Osteoblast (primary cell): ENCODE data around the gene SIM2. TPM values are rescaled to one million over a fixed set of nuclear protein-coding genes. Genes with fewer than 3 reads are reported as not detected.
"Not testable (repeated sequence)": the region's sequence is repeated elsewhere in the genome, so short reads cannot be mapped to it uniquely, and the experiment has no call there.

Experiments
- DNase-seq: peaks from one replicate; pipeline ENCODE4 v3.0.0; 2011; ENCODE audit warnings: low spot score, mixed read lengths; ENCODE audit not compliant: insufficient read length; ENCODE audit errors: missing footprints
- H2AFZ ChIP-seq: 2 replicates; pipeline ENCODE4 v1.6.0; 2011; ENCODE audit warnings: mild to moderate bottlenecking, low read length
- H3K27ac ChIP-seq: 2 replicates; pipeline ENCODE4 v1.5.1; 2011; ENCODE audit warnings: mild to moderate bottlenecking, low read depth, low read length, moderate library complexity
- H3K27me3 ChIP-seq: 2 replicates; pipeline ENCODE4 v1.6.0; 2012; ENCODE audit warnings: mild to moderate bottlenecking, control low read depth, inconsistent platforms, low read length, moderate library complexity; ENCODE audit not compliant: insufficient read depth
- H3K36me3 ChIP-seq: 2 replicates; pipeline ENCODE4 v1.5.1; 2011; ENCODE audit warnings: mild to moderate bottlenecking, low read length, control low read depth, moderate library complexity; ENCODE audit not compliant: insufficient read depth
- H3K4me1 ChIP-seq: 2 replicates; pipeline ENCODE4 v1.5.1; 2011; ENCODE audit warnings: mild to moderate bottlenecking, low read length, control low read depth, moderate library complexity; ENCODE audit not compliant: insufficient read depth
- H3K4me2 ChIP-seq: 2 replicates; pipeline ENCODE4 v1.6.0; 2011; ENCODE audit warnings: mild to moderate bottlenecking, low read length; ENCODE audit not compliant: insufficient read depth
- H3K4me3 ChIP-seq: fragments of 200-600 bp; sonication (generic); 3 replicates; pipeline ENCODE4 v1.5.1; 2012; ENCODE audit warnings: mild to moderate bottlenecking, low read length, inconsistent platforms; ENCODE audit not compliant: insufficient read depth
- H3K79me2 ChIP-seq: 2 replicates; pipeline ENCODE4 v1.6.0; 2012; ENCODE audit warnings: mild to moderate bottlenecking, low read length, control low read depth, inconsistent platforms; ENCODE audit not compliant: insufficient read depth
- H3K9me3 ChIP-seq: 2 replicates; pipeline ENCODE4 v1.5.1; 2011; ENCODE audit warnings: low read depth, low read length, control low read depth
- H4K20me1 ChIP-seq: 2 replicates; pipeline ENCODE4 v1.6.0; 2012; ENCODE audit warnings: mild to moderate bottlenecking, low read length, control low read depth; ENCODE audit not compliant: insufficient read depth
- CTCF ChIP-seq: IDR thresholded peaks from 2 replicates; pipeline ENCODE4 v1.5.1; 2011; ENCODE audit warnings: mild to moderate bottlenecking, low read depth, low read length, moderate library complexity; ENCODE audit errors: extremely low read depth
- total RNA-seq: library from RNA; depleted of rRNA; stranded (reverse); fragments of >200 nt; gene quantifications from 2 replicates; pipeline ENCODE4 v1.2.3, GENCODE V29; 2012

SIM2 gene
- 2.7 and 3.6 TPM in 2 replicates for total RNA-seq

GRCh38 chr21:36698981-36699545 lies at the start of gene SIM2:
SIM2 (plus strand) TSS chr21:36699115; CDS start chr21:36699747, 632 bp downstream.
- Histone ChIP-seq H3K9me3 (no peaks in the 10 kb centered on the region), H2AFZ (peak within 1 kb of the TSS; percentile 77)

GRCh38 chr21:36654324-36654723 lies 44.6 kb upstream of the SIM2 start:
- TF ChIP-seq CTCF, result no peak
- peak overlapping the region; percentile 80 for H2AFZ ChIP-seq

More at GRCh38 chr21:36698981-36699545, at the start of gene SIM2:
- Histone ChIP-seq H3K79me2 (peaks cover 13% of the 10 kb centered on the region), H3K4me3 (peak within 1 kb of the TSS; percentile 77), H3K4me2 (peak within 1 kb of the TSS; percentile 84), H3K27ac (peak within 1 kb of the TSS; percentile 37), H3K4me1 (no peaks in the 10 kb centered on the region), H3K36me3 (no peaks in the 10 kb centered on the region), H4K20me1 (peaks cover 7% of the 10 kb centered on the region), H3K27me3 (peaks cover 27% of the 10 kb centered on the region)
- DNase-seq, result peak; percentile 95
- TF ChIP-seq CTCF, result no peak

GRCh38 chr21:36654796-36655325 lies 44.1 kb upstream of the SIM2 start:
- Histone ChIP-seq H3K27ac (no peak overlapping the region), H3K4me3 (no peak overlapping the region), H3K79me2 (no peaks in the 10 kb centered on the region), H2AFZ (no peak overlapping the region), H4K20me1 (no peaks in the 10 kb centered on the region), H3K4me1 (no peaks in the 10 kb centered on the region), H3K36me3 (no peaks in the 10 kb centered on the region), H3K27me3 (peaks cover 31% of the 10 kb centered on the region), H3K9me3 (no peaks in the 10 kb centered on the region), H3K4me2 (no peak overlapping the region)
- no peak for DNase-seq
- TF ChIP-seq CTCF, result no peak

More at GRCh38 chr21:36654324-36654723, 44.6 kb upstream of the SIM2 start:
- no peaks in the 10 kb centered on the region for H4K20me1 ChIP-seq
- no peak overlapping the region for H3K27ac ChIP-seq
- peak overlapping the region; percentile 6 for H3K4me3 ChIP-seq
- no peaks in the 10 kb centered on the region for H3K4me1 ChIP-seq
- peaks cover 29% of the 10 kb centered on the region for H3K27me3 ChIP-seq
- DNase-seq, result no peak
- H3K36me3 ChIP-seq, result no peaks in the 10 kb centered on the region
- H3K79me2 ChIP-seq, result no peaks in the 10 kb centered on the region
- no peaks in the 10 kb centered on the region for H3K9me3 ChIP-seq
- peak overlapping the region; percentile 48 for H3K4me2 ChIP-seq

GRCh38 chr21:36656138-36656537 lies 42.8 kb upstream of the SIM2 start:
- peaks cover 34% of the 10 kb centered on the region for H3K27me3 ChIP-seq
- H3K4me2 ChIP-seq, result no peak overlapping the region
- no peak for TF ChIP-seq CTCF
- no peak overlapping the region for H2AFZ ChIP-seq
- H3K4me3 ChIP-seq, result no peak overlapping the region
- H4K20me1 ChIP-seq, result no peaks in the 10 kb centered on the region
- no peaks in the 10 kb centered on the region for H3K36me3 ChIP-seq
- no peaks in the 10 kb centered on the region for H3K9me3 ChIP-seq
- DNase-seq, result no peak
- no peak overlapping the region for H3K27ac ChIP-seq
- no peaks in the 10 kb centered on the region for H3K79me2 ChIP-seq
- H3K4me1 ChIP-seq, result no peaks in the 10 kb centered on the region

- DNase-seq, H3K36me3 ChIP-seq, H4K20me1 ChIP-seq, H3K79me2 ChIP-seq, H3K9me3 ChIP-seq, H3K4me2 ChIP-seq, H2AFZ ChIP-seq, H3K4me3 ChIP-seq, H3K4me1 ChIP-seq, H3K27ac ChIP-seq: not testable (repeated sequence)
- H3K27me3 ChIP-seq, result peaks cover 34% of the 10 kb centered on the region
Observed at GRCh38 chr21:36657290-36657689, 41.6 kb upstream of the SIM2 start.
